ENCODE results near the gene SMIM20. TPM values are rescaled to one million over a fixed set of nuclear protein-coding genes. Genes with fewer than 3 reads are reported as not detected.

The SMIM20 gene
- total RNA-seq, 2 donors from 2014 or later: 35.9 to 40.8 TPM

DNA sequence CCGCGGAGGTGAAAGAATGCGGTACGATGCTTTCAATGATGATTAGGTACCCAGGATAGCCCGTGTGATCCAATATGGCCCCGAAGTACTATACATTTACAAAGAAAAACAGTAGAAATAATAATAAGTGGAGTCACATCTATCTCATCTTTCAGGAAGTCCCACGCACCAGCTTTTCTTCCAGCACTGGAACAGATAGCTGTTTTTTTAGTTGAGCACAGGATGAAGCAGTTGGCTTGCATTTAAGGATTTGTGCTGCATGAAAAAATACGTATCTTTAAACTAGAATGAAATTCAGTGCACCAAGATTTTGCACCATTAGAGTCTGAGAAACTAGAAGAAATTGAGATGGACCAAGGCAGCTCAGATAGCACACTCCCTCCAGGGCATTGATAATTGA, 44.1 kb downstream of the SMIM20 start:
- H3K9ac ChIP-seq (ENCODE audit: extremely low read depth, low read length, poor library complexity, severe bottlenecking): no peak overlapping the region
- no peak overlapping the region for H3K27ac ChIP-seq (ENCODE audit: low read depth, low read length)
- DNase-seq: no peak
- H3K4me1 ChIP-seq (ENCODE audit: control insufficient read depth, insufficient read depth, low read length): peaks cover 9% of the 10 kb centered on the region
- no peaks in the 10 kb centered on the region for H3K27me3 ChIP-seq (ENCODE audit: control insufficient read depth, insufficient read depth, low read length, poor library complexity, severe bottlenecking)
- H3K4me1 Mint-ChIP-seq: peaks cover 31% of the 10 kb centered on the region
- no peaks in the 10 kb centered on the region for H3K36me3 ChIP-seq (ENCODE audit: control insufficient read depth, insufficient read depth, low read length)
- no peak overlapping the region for H3K27ac Mint-ChIP-seq
- H3K36me3 Mint-ChIP-seq (ENCODE audit: low read depth): no peaks in the 10 kb centered on the region
- no peak overlapping the region for H3K4me3 Mint-ChIP-seq
- H3K9me3 Mint-ChIP-seq: no peaks in the 10 kb centered on the region
- H3K4me3 ChIP-seq (ENCODE audit: low read length): no peak overlapping the region
- TF ChIP-seq, protein P1, sequence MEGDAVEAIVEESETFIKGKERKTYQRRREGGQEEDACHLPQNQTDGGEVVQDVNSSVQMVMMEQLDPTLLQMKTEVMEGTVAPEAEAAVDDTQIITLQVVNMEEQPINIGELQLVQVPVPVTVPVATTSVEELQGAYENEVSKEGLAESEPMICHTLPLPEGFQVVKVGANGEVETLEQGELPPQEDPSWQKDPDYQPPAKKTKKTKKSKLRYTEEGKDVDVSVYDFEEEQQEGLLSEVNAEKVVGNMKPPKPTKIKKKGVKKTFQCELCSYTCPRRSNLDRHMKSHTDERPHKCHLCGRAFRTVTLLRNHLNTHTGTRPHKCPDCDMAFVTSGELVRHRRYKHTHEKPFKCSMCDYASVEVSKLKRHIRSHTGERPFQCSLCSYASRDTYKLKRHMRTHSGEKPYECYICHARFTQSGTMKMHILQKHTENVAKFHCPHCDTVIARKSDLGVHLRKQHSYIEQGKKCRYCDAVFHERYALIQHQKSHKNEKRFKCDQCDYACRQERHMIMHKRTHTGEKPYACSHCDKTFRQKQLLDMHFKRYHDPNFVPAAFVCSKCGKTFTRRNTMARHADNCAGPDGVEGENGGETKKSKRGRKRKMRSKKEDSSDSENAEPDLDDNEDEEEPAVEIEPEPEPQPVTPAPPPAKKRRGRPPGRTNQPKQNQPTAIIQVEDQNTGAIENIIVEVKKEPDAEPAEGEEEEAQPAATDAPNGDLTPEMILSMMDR (conservative IDR thresholded peaks at IDR 0.05): no peak
- no peaks in the 10 kb centered on the region for H3K9me3 ChIP-seq (ENCODE audit: control insufficient read depth, low read length)
- 96 to 97% methylated on average over 5 to 8 of the region's 8 CpGs for WGBS, 2 experiments (ENCODE audit: insufficient coverage in 1 of 2, insufficient read length in 1 of 2)
- H3K27me3 Mint-ChIP-seq (ENCODE audit: insufficient read depth): no peaks in the 10 kb centered on the region

DNA sequence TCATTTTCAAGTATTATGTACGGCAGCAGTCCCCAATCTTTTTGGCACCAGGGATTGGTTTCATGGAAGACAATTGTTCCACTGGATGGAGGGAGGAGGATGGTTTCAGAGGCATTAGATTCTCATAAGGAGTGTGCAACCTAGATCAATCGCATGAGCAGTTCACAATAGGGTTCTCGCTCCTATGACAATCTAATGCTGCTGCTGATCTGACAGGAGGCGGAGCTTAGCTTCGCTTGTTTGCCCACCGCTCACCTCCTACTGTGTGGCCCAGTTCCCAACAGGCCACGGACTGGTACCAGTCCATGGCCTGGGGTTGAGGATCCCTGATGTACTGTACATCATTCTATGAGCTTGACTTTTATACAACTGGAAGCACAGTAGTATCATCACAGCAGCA, 48.4 kb downstream of the SMIM20 start:
- no peaks in the 10 kb centered on the region for H3K9me3 Mint-ChIP-seq
- H3K27ac Mint-ChIP-seq: no peak overlapping the region
- DNase-seq: no peak
- Histone ChIP-seq H3K4me1 (ENCODE audit: control insufficient read depth, insufficient read depth, low read length) (peaks cover 6% of the 10 kb centered on the region), H3K9me3 (ENCODE audit: control insufficient read depth, low read length) (no peaks in the 10 kb centered on the region), H3K27me3 (ENCODE audit: control insufficient read depth, insufficient read depth, low read length, poor library complexity, severe bottlenecking) (no peaks in the 10 kb centered on the region), H3K9ac (ENCODE audit: extremely low read depth, low read length, poor library complexity, severe bottlenecking) (no peak overlapping the region), H3K36me3 (ENCODE audit: control insufficient read depth, insufficient read depth, low read length) (no peaks in the 10 kb centered on the region), H3K27ac (ENCODE audit: low read depth, low read length) (no peak overlapping the region), H3K4me3 (ENCODE audit: low read length) (no peak overlapping the region)
- H3K4me1 Mint-ChIP-seq: peaks cover 14% of the 10 kb centered on the region
- 85 to 94% methylated on average over 7 of the region's 7 CpGs for WGBS, 2 experiments (ENCODE audit: insufficient coverage in 1 of 2, insufficient read length in 1 of 2)
- no peaks in the 10 kb centered on the region for H3K27me3 Mint-ChIP-seq (ENCODE audit: insufficient read depth)
- no peaks in the 10 kb centered on the region for H3K36me3 Mint-ChIP-seq (ENCODE audit: low read depth)
- TF ChIP-seq, protein P1 (conservative IDR thresholded peaks at IDR 0.05): no peak
- H3K4me3 Mint-ChIP-seq: no peak overlapping the region

DNA sequence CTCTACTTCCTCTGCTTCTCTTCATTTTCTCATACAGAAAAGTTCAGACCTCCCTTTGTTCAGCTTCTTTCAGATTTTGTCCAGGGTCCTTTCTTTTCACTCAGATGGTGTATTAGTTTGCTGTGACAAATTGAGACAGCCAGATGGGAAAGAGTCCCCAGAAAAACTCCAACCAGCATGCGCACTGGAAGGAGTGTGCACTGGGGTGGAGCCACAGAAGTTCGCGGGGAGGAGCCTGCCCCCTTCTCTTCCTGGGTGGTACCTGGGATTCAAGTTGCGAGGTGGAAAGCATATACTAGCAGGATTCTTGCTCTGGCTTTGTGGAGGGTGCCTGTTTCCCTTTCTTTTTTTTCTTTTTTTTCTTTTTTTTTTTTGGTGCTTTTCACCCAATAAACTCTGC, 51.6 kb downstream of the SMIM20 start:
- Mint-ChIP-seq H3K4me3 (no peak overlapping the region), H3K36me3 (ENCODE audit: low read depth) (no peaks in the 10 kb centered on the region), H3K27me3 (ENCODE audit: insufficient read depth) (no peaks in the 10 kb centered on the region), H3K9me3 (no peaks in the 10 kb centered on the region), H3K27ac (no peak overlapping the region), H3K4me1 (peaks cover 20% of the 10 kb centered on the region)
- TF ChIP-seq, protein P1 (conservative IDR thresholded peaks at IDR 0.05): no peak
- peaks cover 11% of the 10 kb centered on the region for H3K4me1 ChIP-seq (ENCODE audit: control insufficient read depth, insufficient read depth, low read length)
- 81% methylated on average over 4 of the region's 4 CpGs; no CpG with 5 or more reads in 1 of the 2 experiments for WGBS, 2 experiments (ENCODE audit: insufficient coverage in 1 of 2, insufficient read length in 1 of 2)
- peak; percentile 28 for DNase-seq
- no peaks in the 10 kb centered on the region for H3K27me3 ChIP-seq (ENCODE audit: control insufficient read depth, insufficient read depth, low read length, poor library complexity, severe bottlenecking)
- no peaks in the 10 kb centered on the region for H3K9me3 ChIP-seq (ENCODE audit: control insufficient read depth, low read length)
- no peak overlapping the region for H3K9ac ChIP-seq (ENCODE audit: extremely low read depth, low read length, poor library complexity, severe bottlenecking)
- H3K27ac ChIP-seq (ENCODE audit: low read depth, low read length): peak overlapping the region; percentile 77
- no peak overlapping the region for H3K4me3 ChIP-seq (ENCODE audit: low read length)
- no peaks in the 10 kb centered on the region for H3K36me3 ChIP-seq (ENCODE audit: control insufficient read depth, insufficient read depth, low read length)
